IPS-20b (cell line): ENCODE results near the gene PEX10.

ENCODE experiments used
- H3K27ac ChIP-seq: one replicate; pipeline ENCODE4 v1.5.1; 2013; ENCODE audit warnings: low read length
- H3K27me3 ChIP-seq: 2 replicates; pipeline ENCODE4 v1.6.1; 2013; ENCODE audit warnings: mild to moderate bottlenecking, low read length, inconsistent platforms; ENCODE audit not compliant: insufficient read depth
- H3K36me3 ChIP-seq: 2 replicates; pipeline ENCODE4 v1.6.1; 2013; ENCODE audit warnings: low read depth, mild to moderate bottlenecking, inconsistent platforms, low read length, moderate library complexity; ENCODE audit not compliant: insufficient read depth
- H3K4me1 ChIP-seq: 2 replicates; pipeline ENCODE4 v1.6.1; 2013; ENCODE audit warnings: mild to moderate bottlenecking, control low read depth, inconsistent platforms, low read length, moderate library complexity; ENCODE audit not compliant: insufficient read depth
- H3K4me3 ChIP-seq: 2 replicates; pipeline ENCODE4 v1.5.1; 2013; ENCODE audit warnings: mild to moderate bottlenecking, low read length, inconsistent platforms
- H3K9ac ChIP-seq: 2 replicates; pipeline ENCODE4 v1.6.1; 2013; ENCODE audit warnings: low read depth, mild to moderate bottlenecking, inconsistent platforms, low read length, moderate library complexity
- H3K9me3 ChIP-seq: 2 replicates; pipeline ENCODE4 v1.6.1; 2013; ENCODE audit warnings: mild to moderate bottlenecking, low read depth, low read length, inconsistent platforms; ENCODE audit not compliant: insufficient read depth

The PEX10 gene

GRCh38 chr1:2374252-2375155 lies 37.9 kb downstream of the PEX10 start:
- Histone ChIP-seq H3K9me3 (no peaks in the 10 kb centered on the region), H3K36me3 (no peaks in the 10 kb centered on the region), H3K4me1 (no peaks in the 10 kb centered on the region), H3K4me3 (no peak overlapping the region), H3K27me3 (no peaks in the 10 kb centered on the region), H3K9ac (no peak overlapping the region), H3K27ac (no peak overlapping the region)

- no peaks in the 10 kb centered on the region for H3K4me1 ChIP-seq
- H3K27me3 ChIP-seq: no peaks in the 10 kb centered on the region
Measured at GRCh38 chr1:2373551-2374251, 38.7 kb downstream of the PEX10 start.

GRCh38 chr1:2372551-2373490 lies 39.5 kb downstream of the PEX10 start:
- no peak overlapping the region for H3K27ac ChIP-seq
- no peak overlapping the region for H3K4me3 ChIP-seq
- no peaks in the 10 kb centered on the region for H3K27me3 ChIP-seq
- H3K9ac ChIP-seq: no peak overlapping the region
- H3K9me3 ChIP-seq: no peaks in the 10 kb centered on the region
- H3K36me3 ChIP-seq: no peaks in the 10 kb centered on the region
- no peaks in the 10 kb centered on the region for H3K4me1 ChIP-seq

More at GRCh38 chr1:2373551-2374251, 38.7 kb downstream of the PEX10 start:
- Histone ChIP-seq H3K27ac (no peak overlapping the region), H3K9ac (no peak overlapping the region), H3K4me3 (no peak overlapping the region), H3K36me3 (no peaks in the 10 kb centered on the region), H3K9me3 (no peaks in the 10 kb centered on the region)

GRCh38 chr1:2368053-2368744 lies 44.2 kb downstream of the PEX10 start:
- Histone ChIP-seq H3K27me3 (no peaks in the 10 kb centered on the region), H3K4me1 (no peaks in the 10 kb centered on the region), H3K36me3 (no peaks in the 10 kb centered on the region), H3K27ac (no peak overlapping the region), H3K4me3 (no peak overlapping the region), H3K9ac (no peak overlapping the region), H3K9me3 (no peaks in the 10 kb centered on the region)

- Histone ChIP-seq H3K9ac (no peak overlapping the region), H3K36me3 (no peaks in the 10 kb centered on the region), H3K4me1 (no peaks in the 10 kb centered on the region), H3K27ac (no peak overlapping the region), H3K4me3 (no peak overlapping the region), H3K9me3 (no peaks in the 10 kb centered on the region), H3K27me3 (no peaks in the 10 kb centered on the region)
Measured at GRCh38 chr1:2363847-2364513, 48.4 kb downstream of the PEX10 start.

GRCh38 chr1:2360588-2361364 lies 51.6 kb downstream of the PEX10 start:
- Histone ChIP-seq H3K4me3 (no peak overlapping the region), H3K9me3 (no peaks in the 10 kb centered on the region), H3K4me1 (no peaks in the 10 kb centered on the region), H3K27me3 (no peaks in the 10 kb centered on the region), H3K27ac (no peak overlapping the region), H3K36me3 (no peaks in the 10 kb centered on the region), H3K9ac (no peak overlapping the region)

GRCh38 chr1:2358651-2359640 lies 53.4 kb downstream of the PEX10 start:
- Histone ChIP-seq H3K9me3 (no peaks in the 10 kb centered on the region), H3K4me1 (no peaks in the 10 kb centered on the region), H3K27me3 (no peaks in the 10 kb centered on the region), H3K27ac (no peak overlapping the region), H3K36me3 (no peaks in the 10 kb centered on the region), H3K9ac (no peak overlapping the region), H3K4me3 (no peak overlapping the region)

GRCh38 chr1:2358072-2358471 lies 54.3 kb downstream of the PEX10 start:
- Histone ChIP-seq H3K4me1 (no peaks in the 10 kb centered on the region), H3K27me3 (no peaks in the 10 kb centered on the region), H3K4me3 (no peak overlapping the region), H3K9me3 (no peaks in the 10 kb centered on the region), H3K9ac (no peak overlapping the region), H3K27ac (no peak overlapping the region), H3K36me3 (no peaks in the 10 kb centered on the region)

GRCh38 chr1:2356911-2357845 lies 55.2 kb downstream of the PEX10 start:
- no peak overlapping the region for H3K9ac ChIP-seq
- H3K27ac ChIP-seq: no peak overlapping the region
- no peak overlapping the region for H3K4me3 ChIP-seq
- H3K36me3 ChIP-seq: no peaks in the 10 kb centered on the region
- H3K27me3 ChIP-seq: no peaks in the 10 kb centered on the region
- no peaks in the 10 kb centered on the region for H3K4me1 ChIP-seq
- no peaks in the 10 kb centered on the region for H3K9me3 ChIP-seq
